PC-9 (cell line): ENCODE results near the gene HNRNPA1L2. TPM values are rescaled to one million over a fixed set of nuclear protein-coding genes. Genes with fewer than 3 reads are reported as not detected.

Source experiments
- BruUV-seq: library from RNA; stranded (reverse); fragments of 400-500 nt; replicated peaks from 2 replicates; lab custom pipeline; 2021; lab: Mats Ljungman, UMichigan
- CTCF ChIA-PET: fragments of 300-600 bp; sonication (Branson Sonifier 250); formaldehyde crosslinking; loops from one replicate; lab custom pipeline; 2022; ENCODE audit warnings: antibody characterized with exemption; lab: Charles Lee
- POLR2A ChIA-PET: fragments of 300-600 bp; sonication (Branson Sonifier 250); formaldehyde crosslinking; loops from one replicate; lab custom pipeline; 2022; ENCODE audit warnings: antibody characterized with exemption; ENCODE audit not compliant: unreplicated experiment; lab: Charles Lee
- DNase-seq, 2 experiments: peaks; one replicate each; pipeline versions ENCODE4 v3.0.0 to v3.0.0-alpha.2; 2015 to 2022; ENCODE audit warnings: mixed read lengths in 1 of 2
- H2AFZ ChIP-seq: fragments of 200-600 bp; sonication (generic); 2 replicates; pipeline ENCODE4 v1.8.1; 2017; ENCODE audit warnings: antibody characterized with exemption
- H3F3A ChIP-seq: fragments of 200-600 bp; sonication (generic); 2 replicates; pipeline ENCODE4 v1.8.1; 2017; ENCODE audit warnings: antibody characterized with exemption, mild to moderate bottlenecking, low read depth; ENCODE audit not compliant: insufficient read depth
- H3K27ac ChIP-seq: fragments of 200-600 bp; sonication (generic); 2 replicates; pipeline ENCODE4 v1.6.1; 2016; ENCODE audit warnings: mixed run types
- H3K27me3 ChIP-seq: fragments of 200-600 bp; sonication (generic); 2 replicates; pipeline ENCODE4 v1.6.1; 2016; ENCODE audit warnings: low read depth, mixed run types; ENCODE audit not compliant: insufficient read depth
- H3K36me3 ChIP-seq: fragments of 200-600 bp; sonication (generic); 2 replicates; pipeline ENCODE4 v1.6.1; 2016; ENCODE audit warnings: low read depth, mixed run types
- H3K4me1 ChIP-seq: fragments of 200-600 bp; sonication (generic); replicated peaks from 2 replicates; pipeline ENCODE4 v1.6.1; 2016; ENCODE audit warnings: mixed run types; ENCODE audit not compliant: insufficient read depth
- H3K4me2 ChIP-seq: fragments of 200-600 bp; sonication (generic); 2 replicates; pipeline ENCODE4 v1.6.1; 2017; ENCODE audit warnings: mixed run types
- H3K4me3 ChIP-seq: fragments of 200-600 bp; sonication (generic); 2 replicates; pipeline ENCODE4 v1.6.1; 2016; ENCODE audit warnings: mixed run types
- H3K79me2 ChIP-seq: fragments of 200-600 bp; sonication (generic); 2 replicates; pipeline ENCODE4 v1.6.1; 2017; ENCODE audit warnings: low read depth, mixed run types
- H3K9me2 ChIP-seq: fragments of 200-600 bp; sonication (generic); 2 replicates; pipeline ENCODE4 v1.8.1; 2017; ENCODE audit warnings: mild to moderate bottlenecking; ENCODE audit not compliant: insufficient read depth
- H3K9me3 ChIP-seq: fragments of 200-600 bp; sonication (generic); 2 replicates; pipeline ENCODE4 v1.8.1; 2016; ENCODE audit warnings: low read depth; ENCODE audit not compliant: insufficient read depth
- H4K20me1 ChIP-seq: fragments of 200-600 bp; sonication (generic); 2 replicates; pipeline ENCODE4 v1.8.1; 2017; ENCODE audit not compliant: insufficient read depth
- CTCF ChIP-seq: fragments of 200-600 bp; sonication (generic); conservative IDR thresholded peaks from 2 replicates; pipeline ENCODE4 v1.6.1; 2017; ENCODE audit warnings: mixed run types, antibody characterized with exemption, mild to moderate bottlenecking, moderate library complexity
- EZH2 ChIP-seq: fragments of 200-600 bp; sonication (generic); IDR thresholded peaks from 2 replicates; pipeline ENCODE4 v1.8.0; 2017; ENCODE audit warnings: antibody characterized with exemption, low read depth
- intact Hi-C: fragments of 100-400 bp; cut with micrococcal nuclease; formaldehyde crosslinking; loops from one replicate; pipeline ENCODE4 v1.10.0; 2022; ENCODE audit not compliant: unreplicated experiment
- total RNA-seq: library from RNA; stranded (reverse); gene quantifications from 2 replicates; pipeline ENCODE4 v1.2.3, GENCODE V29; 2021

The HNRNPA1L2 gene
- total RNA-seq, 1 experiment from 2014 or later: 6.3 TPM

GRCh38 chr13:52638666-52639328, 3.4 kb upstream of the HNRNPA1L2 start:
- Histone ChIP-seq H3K27me3 (no peaks in the 10 kb centered on the region), H3K79me2 (no peaks in the 10 kb centered on the region), H3F3A (no peaks in the 10 kb centered on the region), H2AFZ (no peak overlapping the region), H3K36me3 (no peaks in the 10 kb centered on the region), H3K9me3 (no peaks in the 10 kb centered on the region), H3K4me1 (no peaks in the 10 kb centered on the region), H3K9me2 (no peaks in the 10 kb centered on the region), H3K4me3 (no peak overlapping the region), H3K4me2 (no peak overlapping the region), H3K27ac (no peak overlapping the region), H4K20me1 (no peaks in the 10 kb centered on the region)
- intact Hi-C loops: no loop called here
- ChIA-PET CTCF (no interaction called here), POLR2A (no interaction called here)
- no peak for TF ChIP-seq CTCF
- no peak for TF ChIP-seq EZH2
- no peak for DNase-seq
- no TSS peak for BruUV-seq

- no peak for DNase-seq
- no peaks in the 10 kb centered on the region for H3K9me3 ChIP-seq
- ChIA-PET POLR2A (no interaction called here), CTCF (no interaction called here)
- no peaks in the 10 kb centered on the region for H3F3A ChIP-seq
- H3K4me3 ChIP-seq: no peak overlapping the region
- no peak overlapping the region for H3K27ac ChIP-seq
- no peaks in the 10 kb centered on the region for H3K9me2 ChIP-seq
- H4K20me1 ChIP-seq: no peaks in the 10 kb centered on the region
- BruUV-seq: no TSS peak
- H3K4me2 ChIP-seq: no peak overlapping the region
- no peaks in the 10 kb centered on the region for H3K27me3 ChIP-seq
- intact Hi-C loops: no loop called here
- H3K4me1 ChIP-seq: no peaks in the 10 kb centered on the region
- H3K79me2 ChIP-seq: no peaks in the 10 kb centered on the region
- TF ChIP-seq CTCF: no peak
- no peak for TF ChIP-seq EZH2
- H3K36me3 ChIP-seq: no peaks in the 10 kb centered on the region
- no peak overlapping the region for H2AFZ ChIP-seq
Observed at GRCh38 chr13:52644108-52644507, 1.9 kb downstream of the HNRNPA1L2 start.

GRCh38 chr13:52646967-52647366, 4.7 kb downstream of the HNRNPA1L2 start:
- no peak for TF ChIP-seq EZH2
- no peak for TF ChIP-seq CTCF
- intact Hi-C loops: no loop called here
- no TSS peak for BruUV-seq

More at GRCh38 chr13:52646967-52647366, 4.7 kb downstream of the HNRNPA1L2 start:
- Histone ChIP-seq H3K79me2 (peaks cover 24% of the 10 kb centered on the region), H3K4me1 (peaks cover 10% of the 10 kb centered on the region; the same call in 1 of the 2 replicates), H3K4me2 (no peak overlapping the region), H3K4me3 (no peak overlapping the region), H3K27me3 (no peaks in the 10 kb centered on the region), H4K20me1 (no peaks in the 10 kb centered on the region), H3K27ac (no peak overlapping the region), H3F3A (peaks cover 7% of the 10 kb centered on the region; the same call in 1 of the 2 replicates), H3K9me2 (no peaks in the 10 kb centered on the region), H3K9me3 (no peaks in the 10 kb centered on the region), H3K36me3 (peaks cover 5% of the 10 kb centered on the region), H2AFZ (no peak overlapping the region)
- ChIA-PET CTCF (no interaction called here), POLR2A (no interaction called here)
- no peak for DNase-seq
